Ectodermal cell (in vitro differentiated cells): ENCODE measurements around the gene DAAM2.

Source experiments
- H3K27ac ChIP-seq: 2 replicates; pipeline ENCODE4 v1.7.0; 2013; ENCODE audit warnings: mild to moderate bottlenecking, low read depth, low read length; ENCODE audit not compliant: insufficient read depth, poor library complexity, severe bottlenecking
- H3K27me3 ChIP-seq: 2 replicates; pipeline ENCODE4 v1.7.0; 2013; ENCODE audit warnings: mild to moderate bottlenecking, low read length; ENCODE audit not compliant: insufficient read depth, control insufficient read depth, poor library complexity, severe bottlenecking
- H3K36me3 ChIP-seq: one replicate; pipeline ENCODE4 v1.7.0; 2013; ENCODE audit warnings: low read length; ENCODE audit not compliant: control insufficient read depth, insufficient read depth
- H3K4me1 ChIP-seq: one replicate; pipeline ENCODE4 v1.7.0; 2013; ENCODE audit warnings: low read length; ENCODE audit not compliant: control insufficient read depth, insufficient read depth
- H3K4me3 ChIP-seq: 2 replicates; pipeline ENCODE4 v1.7.0; 2013; ENCODE audit warnings: low read depth, low read length, control low read depth; ENCODE audit not compliant: insufficient read depth
- H3K9me3 ChIP-seq: 2 replicates; pipeline ENCODE4 v1.7.0; 2013; ENCODE audit warnings: mild to moderate bottlenecking, low read length, moderate library complexity; ENCODE audit not compliant: control insufficient read depth
- WGBS, 2 experiments: methylation state at CpG; one replicate each; pipeline ENCODE4 v1.1.7; 2013; ENCODE audit warnings: missing lambda C conversion rate in 2 of 2; 5-methylcytosine and 5-hydroxymethylcytosine counted together

The DAAM2 gene

DNA sequence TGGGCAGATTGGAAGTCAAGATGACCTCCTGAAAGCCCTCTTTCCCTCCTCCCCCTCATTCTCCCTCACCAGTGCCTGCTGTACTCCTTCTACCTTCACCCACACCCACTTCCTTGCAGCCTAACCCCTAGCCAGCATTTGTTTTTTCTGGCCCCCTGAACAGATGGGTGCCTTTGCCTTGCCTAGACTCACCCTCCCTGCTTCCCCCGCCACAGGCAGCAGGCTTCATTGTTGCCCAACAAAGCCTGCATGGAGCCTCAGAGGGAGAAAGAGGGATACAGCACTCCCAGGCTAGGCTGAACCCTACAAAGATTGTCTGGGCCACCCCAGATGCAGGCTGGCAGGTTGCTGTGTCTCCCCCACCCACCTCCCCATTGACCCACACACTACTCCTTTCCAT is 139.4 kb downstream of the DAAM2 start:
- 80 to 81% methylated on average over 1 of the region's 1 CpG for WGBS, 2 experiments
- peaks cover 11% of the 10 kb centered on the region for H3K4me1 ChIP-seq
- H3K27ac ChIP-seq: no peak overlapping the region
- H3K9me3 ChIP-seq: no peaks in the 10 kb centered on the region
- no peaks in the 10 kb centered on the region for H3K36me3 ChIP-seq
- H3K4me3 ChIP-seq: no peak overlapping the region
- peaks cover 12% of the 10 kb centered on the region for H3K27me3 ChIP-seq

DNA sequence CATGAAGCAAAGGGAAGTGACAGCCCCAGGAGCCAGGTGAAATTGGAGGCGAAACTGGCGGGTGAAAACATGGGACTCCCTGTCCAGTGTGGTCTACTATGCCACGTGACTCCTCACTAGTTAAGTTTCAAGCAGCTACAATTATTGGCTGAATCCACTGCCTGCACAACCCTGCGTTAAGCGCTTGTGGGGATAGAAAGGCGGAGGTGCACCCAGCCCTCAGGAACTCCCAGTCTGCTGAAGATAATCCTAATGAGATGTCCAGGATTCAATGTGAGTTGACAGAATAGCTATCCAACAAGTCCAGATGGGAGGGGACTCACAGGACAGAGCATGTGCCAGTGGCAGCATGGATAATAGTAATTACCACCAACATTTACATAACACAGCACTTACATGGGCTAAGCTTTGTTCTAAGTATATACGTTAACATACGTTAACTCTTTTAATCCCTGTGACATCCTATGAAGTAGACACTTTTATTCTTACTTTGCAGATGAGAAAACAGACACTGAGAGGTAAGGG is 140.3 kb downstream of the DAAM2 start:
- no peaks in the 10 kb centered on the region for H3K9me3 ChIP-seq
- H3K36me3 ChIP-seq: no peaks in the 10 kb centered on the region
- H3K27me3 ChIP-seq: peaks cover 12% of the 10 kb centered on the region
- H3K27ac ChIP-seq: no peak overlapping the region
- H3K4me1 ChIP-seq: peaks cover 11% of the 10 kb centered on the region
- WGBS, 2 experiments: 95 to 96% methylated on average over 8 of the region's 8 CpGs
- H3K4me3 ChIP-seq: no peak overlapping the region

DNA sequence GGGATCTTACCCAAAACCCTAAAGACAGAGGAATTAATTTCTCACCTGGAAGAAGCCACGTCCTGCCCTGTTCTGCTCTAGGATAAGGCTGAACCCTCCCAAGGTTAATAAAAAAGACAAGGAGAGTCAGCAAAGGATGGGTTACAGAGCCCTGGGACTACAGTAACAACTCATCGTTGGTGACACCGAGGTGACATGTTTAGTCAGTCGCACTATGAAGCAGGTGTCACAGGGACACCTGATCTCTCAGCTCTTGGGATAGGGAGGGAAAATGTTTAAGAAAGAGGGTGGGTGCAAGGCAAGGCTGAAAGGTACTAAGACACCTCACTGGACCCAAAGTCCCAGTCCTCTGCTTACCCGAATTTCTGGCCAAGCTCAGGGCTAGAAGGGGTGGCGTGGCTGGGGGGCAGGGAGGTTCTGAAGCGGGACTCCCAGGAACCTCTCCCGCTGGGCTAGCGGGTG is 141.5 kb downstream of the DAAM2 start:
- no peaks in the 10 kb centered on the region for H3K9me3 ChIP-seq
- H3K36me3 ChIP-seq: no peaks in the 10 kb centered on the region
- H3K4me1 ChIP-seq: peaks cover 19% of the 10 kb centered on the region
- H3K4me3 ChIP-seq: peak overlapping the region; percentile 74
- WGBS, 2 experiments: 21 to 22% methylated on average over 9 of the region's 9 CpGs
- H3K27me3 ChIP-seq: peaks cover 12% of the 10 kb centered on the region
- no peak overlapping the region for H3K27ac ChIP-seq

DNA sequence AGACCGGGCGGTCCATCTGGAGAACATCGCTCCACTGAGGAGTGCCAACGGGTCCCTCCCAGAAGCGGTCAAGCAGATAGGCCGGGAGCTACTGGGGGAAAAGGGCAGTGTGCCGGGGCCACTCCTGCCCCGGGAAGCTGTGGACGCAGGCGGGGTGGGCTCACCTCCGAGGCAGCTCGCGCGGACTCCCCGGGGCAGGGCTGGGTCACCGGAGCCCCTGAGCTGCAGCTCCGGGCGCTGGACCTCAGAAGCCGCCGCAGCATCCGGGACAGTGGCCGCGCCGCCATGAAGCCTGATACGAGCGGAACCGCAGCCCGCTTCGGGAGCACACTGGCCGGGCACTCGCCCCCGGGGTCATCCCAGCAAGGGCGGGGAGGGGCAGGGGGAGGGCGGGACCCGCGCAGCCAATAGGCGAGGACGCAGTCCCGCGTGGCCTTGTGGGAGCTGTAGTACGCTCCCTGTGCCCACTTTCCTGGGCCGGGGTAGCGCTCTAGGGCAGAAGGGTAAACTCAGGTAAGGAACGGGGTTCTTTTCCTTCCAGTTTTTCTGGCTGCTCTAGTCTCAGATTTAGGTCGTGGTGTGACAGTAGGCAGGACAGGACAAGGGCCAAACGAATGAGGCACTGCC is 142.1 kb downstream of the DAAM2 start, which contains the start of gene MOCS1:
TSS of gene MOCS1 (minus strand) at position 332 of the 627 bp plus-strand sequence. CDS start at position 287, 45 bp downstream.
- no peaks in the 10 kb centered on the region for H3K9me3 ChIP-seq
- WGBS, 2 experiments: 0 to 1% methylated on average over 46 of the region's 46 CpGs
- no peak within 1 kb of the TSS for H3K27ac ChIP-seq
- H3K4me3 ChIP-seq: peak within 1 kb of the TSS; percentile 74
- H3K4me1 ChIP-seq: peaks cover 19% of the 10 kb centered on the region
- H3K27me3 ChIP-seq: peaks cover 12% of the 10 kb centered on the region
- H3K36me3 ChIP-seq: no peaks in the 10 kb centered on the region

DNA sequence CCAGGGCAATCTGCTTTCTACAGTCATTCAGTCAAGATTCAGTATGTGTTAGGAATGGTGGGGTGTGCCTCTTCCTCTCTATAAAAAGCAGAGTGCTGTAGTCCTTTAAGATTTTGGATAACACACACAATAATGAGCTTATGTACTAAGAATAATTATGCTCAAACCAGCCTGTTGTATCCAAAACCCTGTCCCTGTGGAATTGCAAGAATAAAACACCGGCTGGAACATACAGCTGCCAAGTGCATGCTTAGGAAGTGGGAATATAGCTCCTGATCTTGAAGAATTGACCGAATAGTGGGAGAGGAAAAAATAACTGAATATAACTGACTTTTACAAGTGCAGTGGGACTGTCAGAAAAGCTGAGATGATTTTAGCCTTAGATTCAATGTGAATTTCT is 143.1 kb downstream of the DAAM2 start:
- Histone ChIP-seq H3K27ac (no peak overlapping the region), H3K4me3 (no peak overlapping the region), H3K36me3 (no peaks in the 10 kb centered on the region), H3K9me3 (no peaks in the 10 kb centered on the region), H3K27me3 (peaks cover 12% of the 10 kb centered on the region), H3K4me1 (peaks cover 19% of the 10 kb centered on the region)
- 89 to 95% methylated on average over 2 of the region's 2 CpGs for WGBS, 2 experiments

DNA sequence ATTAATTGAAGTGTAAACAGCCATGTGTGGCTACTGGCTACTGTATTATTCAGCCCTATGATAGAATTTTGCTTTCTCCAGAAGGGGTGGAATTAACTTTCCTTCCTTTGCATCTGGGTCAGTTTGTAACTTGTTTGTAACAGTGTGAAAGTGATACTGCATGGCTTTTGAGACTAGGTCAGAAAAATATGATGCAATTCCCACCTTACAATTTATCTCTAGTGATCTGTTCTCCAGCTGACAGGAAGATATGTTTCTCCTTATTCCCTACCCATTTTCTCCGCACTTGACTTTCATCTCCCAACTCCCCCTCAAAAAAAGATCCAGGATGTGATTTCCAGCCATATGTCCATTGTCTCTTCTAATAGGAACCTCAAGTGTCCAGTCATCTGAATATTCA is 144.7 kb downstream of the DAAM2 start:
- Histone ChIP-seq H3K36me3 (no peaks in the 10 kb centered on the region), H3K4me3 (no peak overlapping the region), H3K9me3 (no peaks in the 10 kb centered on the region), H3K27ac (no peak overlapping the region), H3K27me3 (peaks cover 12% of the 10 kb centered on the region), H3K4me1 (peaks cover 15% of the 10 kb centered on the region)
- WGBS, 2 experiments: 91 to 96% methylated on average over 1 of the region's 1 CpG

DNA sequence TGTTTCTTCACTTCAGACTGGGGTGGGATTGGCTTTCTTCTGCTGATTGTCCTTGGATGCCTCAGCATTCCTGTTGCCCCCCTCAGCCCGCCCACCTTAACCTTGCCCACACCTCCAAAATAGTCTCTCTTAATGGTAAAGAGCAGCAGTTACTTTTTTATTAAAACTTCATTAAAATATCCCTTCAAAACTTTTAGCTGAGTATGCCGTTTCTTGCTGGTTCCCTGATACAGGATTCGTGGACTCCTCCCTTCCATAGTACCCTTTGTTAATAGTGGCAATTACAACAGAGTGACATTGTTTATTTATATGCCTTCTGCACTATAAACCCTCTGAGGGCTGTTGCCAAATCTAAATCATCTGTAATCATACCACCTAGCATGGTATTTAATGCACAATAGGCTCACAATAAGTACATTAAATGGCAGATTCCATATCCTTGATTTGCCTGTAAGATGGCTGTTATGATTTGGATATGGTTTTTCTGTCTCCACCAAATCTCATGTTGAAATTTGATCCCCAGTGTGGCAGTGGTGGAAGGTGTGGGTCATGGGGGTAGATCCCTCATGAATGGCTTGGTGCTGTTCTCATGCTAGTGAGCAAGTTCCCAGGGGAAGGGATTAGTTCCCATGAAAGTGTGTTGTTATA is 145.6 kb downstream of the DAAM2 start:
- Histone ChIP-seq H3K36me3 (no peaks in the 10 kb centered on the region), H3K27me3 (peaks cover 12% of the 10 kb centered on the region), H3K4me1 (peaks cover 8% of the 10 kb centered on the region), H3K9me3 (no peaks in the 10 kb centered on the region), H3K27ac (no peak overlapping the region), H3K4me3 (no peak overlapping the region)
- 88 to 100% methylated on average over 3 of the region's 3 CpGs for WGBS, 2 experiments

DNA sequence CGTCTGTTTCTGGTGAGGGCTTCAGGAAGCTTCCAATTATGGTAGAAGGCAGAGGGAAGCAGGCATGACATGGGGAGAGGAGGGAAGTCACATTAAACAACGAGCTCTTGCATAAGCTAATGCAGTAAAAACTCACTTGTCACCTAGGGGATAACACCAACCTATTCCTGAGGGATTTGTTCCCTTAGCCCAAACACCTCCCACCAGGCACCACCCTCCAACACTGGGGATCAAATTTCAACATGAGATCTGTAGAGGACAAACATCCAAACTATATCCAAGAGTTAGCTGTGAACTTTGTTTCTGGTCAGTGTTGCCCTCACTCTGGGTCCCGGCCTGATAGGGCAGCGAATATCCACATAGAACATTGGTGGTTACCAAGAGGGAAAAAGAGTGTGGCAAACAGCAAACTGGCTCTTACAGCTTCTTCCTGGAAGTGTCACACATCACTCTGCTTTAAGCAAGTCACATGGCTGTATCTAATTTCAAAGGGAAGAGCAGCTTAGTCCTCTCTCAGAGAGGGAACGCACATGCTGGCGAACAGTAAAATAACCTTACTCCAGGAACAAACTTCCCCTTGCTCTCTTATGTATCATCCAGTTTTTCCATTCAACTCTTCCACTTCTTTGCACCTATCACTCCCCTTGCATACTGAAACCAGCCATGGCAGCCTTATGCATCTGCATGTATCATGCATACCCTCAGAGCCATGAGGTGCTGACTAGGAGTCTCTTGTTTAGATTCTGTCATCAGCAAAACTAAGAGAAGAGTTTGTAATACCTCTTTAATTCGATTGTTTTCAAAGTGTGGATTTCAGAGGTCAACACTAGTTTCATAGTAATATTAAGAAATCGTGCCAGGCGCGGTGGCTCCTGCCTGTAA is 146.8 kb downstream of the DAAM2 start:
- Histone ChIP-seq H3K36me3 (no peaks in the 10 kb centered on the region), H3K27ac (peak overlapping the region; percentile 36), H3K4me1 (peaks cover 8% of the 10 kb centered on the region), H3K4me3 (no peak overlapping the region), H3K9me3 (no peaks in the 10 kb centered on the region), H3K27me3 (peaks cover 12% of the 10 kb centered on the region)
- WGBS, 2 experiments: 80 to 81% methylated on average over 10 of the region's 10 CpGs

DNA sequence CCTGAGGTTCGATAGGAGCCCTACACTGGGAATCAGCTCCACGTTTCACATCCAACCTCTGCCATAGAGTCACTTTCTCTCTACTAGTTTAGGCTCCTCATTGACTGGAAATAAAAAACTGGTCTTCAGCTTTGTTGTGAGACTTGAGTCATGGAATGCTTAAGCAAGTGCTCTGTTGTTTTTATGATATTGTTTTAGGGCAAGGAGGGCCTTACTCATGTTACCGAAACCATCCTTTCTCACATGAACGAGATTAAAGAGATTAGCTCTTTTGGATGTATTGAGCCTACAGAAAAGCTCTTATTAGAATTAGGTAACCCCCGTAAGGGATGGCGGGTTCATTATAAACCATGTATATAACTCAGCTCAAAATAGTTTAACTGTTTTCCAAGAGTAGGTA is 149.0 kb downstream of the DAAM2 start:
- no peak overlapping the region for H3K4me3 ChIP-seq
- H3K36me3 ChIP-seq: no peaks in the 10 kb centered on the region
- no peaks in the 10 kb centered on the region for H3K9me3 ChIP-seq
- WGBS, 2 experiments: 95 to 96% methylated on average over 4 to 6 of the region's 6 CpGs
- H3K27me3 ChIP-seq: no peaks in the 10 kb centered on the region
- H3K27ac ChIP-seq: no peak overlapping the region
- H3K4me1 ChIP-seq: peaks cover 8% of the 10 kb centered on the region

DNA sequence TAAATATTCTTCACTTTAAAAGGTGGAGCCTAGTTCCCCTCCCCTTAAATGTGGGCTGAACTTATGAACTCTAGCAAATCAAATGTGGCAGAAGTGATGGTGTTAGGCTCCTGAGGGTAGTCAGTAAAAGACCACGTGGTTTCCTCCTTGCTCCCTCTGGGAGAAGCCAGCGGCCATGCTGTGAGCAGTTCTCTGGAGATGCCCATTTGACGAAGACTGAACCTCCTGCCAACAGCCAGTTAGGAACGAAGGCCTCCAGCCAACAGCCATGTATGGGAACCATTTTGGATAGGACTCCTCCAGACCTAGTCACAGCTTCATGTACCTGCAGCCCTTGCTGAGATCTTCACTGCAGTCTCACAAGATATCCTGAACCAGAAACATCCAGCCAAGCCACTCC is 149.6 kb downstream of the DAAM2 start:
- H3K27ac ChIP-seq: no peak overlapping the region
- H3K9me3 ChIP-seq: no peaks in the 10 kb centered on the region
- no peaks in the 10 kb centered on the region for H3K36me3 ChIP-seq
- peaks cover 8% of the 10 kb centered on the region for H3K4me1 ChIP-seq
- H3K27me3 ChIP-seq: no peaks in the 10 kb centered on the region
- WGBS, 2 experiments: 92 to 93% methylated on average over 4 of the region's 4 CpGs
- no peak overlapping the region for H3K4me3 ChIP-seq
